GM18951 (cell line): ENCODE measurements around the gene ASS1.
"Not testable (repeated sequence)": the region's sequence is repeated elsewhere in the genome, so short reads cannot be mapped to it uniquely, and the experiment has no call there.

Source experiments
- POLR2A ChIP-seq: IDR thresholded peaks from 4 replicates; pipeline ENCODE4 v1.6.1; 2011; ENCODE audit warnings: mild to moderate bottlenecking; ENCODE audit not compliant: insufficient read length, insufficient read depth; ENCODE audit errors: extremely low read depth
- in situ Hi-C: fragments of 300-500 bp; cut with MboI; formaldehyde crosslinking; loops from one replicate; pipeline ENCODE4 v1.12.0; 2022; ENCODE audit warnings: low sequenced_read_pairs, mixed read lengths, inconsistent platforms; ENCODE audit not compliant: unreplicated experiment

Gene ASS1

GRCh38 chr9:130444565-130445221, at the start of gene ASS1:
Gene ASS1, plus strand, starts transcription at chr9:130444961. Its CDS starts 7,268 bp downstream, at chr9:130452229.
- in situ Hi-C loops = no loop called here

GRCh38 chr9:130395810-130396435, 48.8 kb upstream of the ASS1 start:
- no peak for TF ChIP-seq POLR2A
- in situ Hi-C loops = no loop called here

More at GRCh38 chr9:130444565-130445221, at the start of gene ASS1:
- TF ChIP-seq POLR2A = no peak

- no peak for TF ChIP-seq POLR2A
- in situ Hi-C loops = no loop called here
Observed at GRCh38 chr9:130396581-130396980, 48.2 kb upstream of the ASS1 start.

GRCh38 chr9:130398487-130399240, 46.1 kb upstream of the ASS1 start:
- in situ Hi-C loops = no loop called here
- no peak for TF ChIP-seq POLR2A

GRCh38 chr9:130399768-130400167, 45.0 kb upstream of the ASS1 start:
- no peak for TF ChIP-seq POLR2A
- in situ Hi-C loops = no loop called here

GRCh38 chr9:130400870-130401269, 43.9 kb upstream of the ASS1 start:
- in situ Hi-C loops = no loop called here
- no peak for TF ChIP-seq POLR2A

- in situ Hi-C loops = not testable (repeated sequence)
Observed at GRCh38 chr9:130401742-130402141, 43.0 kb upstream of the ASS1 start.

- in situ Hi-C loops = no loop called here
- TF ChIP-seq POLR2A = no peak
Observed at GRCh38 chr9:130402243-130402642, 42.5 kb upstream of the ASS1 start.

- in situ Hi-C loops = no loop called here
- no peak for TF ChIP-seq POLR2A
Observed at GRCh38 chr9:130402645-130403440, 41.9 kb upstream of the ASS1 start.

GRCh38 chr9:130405657-130406257, 39.0 kb upstream of the ASS1 start:
- TF ChIP-seq POLR2A = no peak
- in situ Hi-C loops = no loop called here

- no peak for TF ChIP-seq POLR2A
Observed at GRCh38 chr9:130406278-130406895, 38.4 kb upstream of the ASS1 start.

GRCh38 chr9:130407916-130408663, 36.7 kb upstream of the ASS1 start:
- TF ChIP-seq POLR2A = no peak
- in situ Hi-C loops = no loop called here

More at GRCh38 chr9:130406278-130406895, 38.4 kb upstream of the ASS1 start:
- in situ Hi-C loops = no loop called here
